Endothelial cell of umbilical vein (primary cell): ENCODE data around the gene ARHGDIA.
A peak's percentile ranks its signal among the peaks of the same experiment; 100 is the strongest.

ENCODE experiments used
- EZH2 ChIP-seq: IDR thresholded peaks from 2 replicates; pipeline ENCODE4 v1.6.1; 2012; ENCODE audit warnings: borderline replicate concordance, low read depth, mild to moderate bottlenecking, moderate library complexity, low read length, inconsistent platforms; ENCODE audit not compliant: severe bottlenecking
- GATA2 ChIP-seq: IDR thresholded peaks from 2 replicates; pipeline ENCODE4 v1.7.0; 2011; ENCODE audit warnings: low read depth, mild to moderate bottlenecking, moderate library complexity, mixed read lengths, low read length; ENCODE audit not compliant: insufficient read length, insufficient read depth
- MYC ChIP-seq: IDR thresholded peaks from one replicate; pipeline ENCODE4 v1.6.1; 2011; ENCODE audit warnings: mild to moderate bottlenecking, low read depth, low read length
- POLR2A ChIP-seq: IDR thresholded peaks from 2 replicates; pipeline ENCODE4 v1.6.1; 2012; ENCODE audit warnings: low read depth, mild to moderate bottlenecking, control low read depth, low read length
- TF ChIP-seq, protein P1 (sequence below), 2 donors: IDR thresholded peaks; 1 replicate in 1 of 2; 2 replicates in 1 of 2; pipeline ENCODE4 v1.5.1; 2011; ENCODE audit warnings: low read length in 2 of 2, mild to moderate bottlenecking in 2 of 2, moderate library complexity in 2 of 2, control low read depth in 1 of 2, inconsistent platforms in 1 of 2, low read depth in 1 of 2; ENCODE audit not compliant: insufficient read depth in 1 of 2; ENCODE audit errors: extremely low read depth in 1 of 2
- TF ChIP-seq, protein P2 (sequence below): IDR thresholded peaks from 2 replicates; pipeline ENCODE4 v1.6.1; 2011; ENCODE audit not compliant: insufficient read depth, insufficient read length

DNA sequence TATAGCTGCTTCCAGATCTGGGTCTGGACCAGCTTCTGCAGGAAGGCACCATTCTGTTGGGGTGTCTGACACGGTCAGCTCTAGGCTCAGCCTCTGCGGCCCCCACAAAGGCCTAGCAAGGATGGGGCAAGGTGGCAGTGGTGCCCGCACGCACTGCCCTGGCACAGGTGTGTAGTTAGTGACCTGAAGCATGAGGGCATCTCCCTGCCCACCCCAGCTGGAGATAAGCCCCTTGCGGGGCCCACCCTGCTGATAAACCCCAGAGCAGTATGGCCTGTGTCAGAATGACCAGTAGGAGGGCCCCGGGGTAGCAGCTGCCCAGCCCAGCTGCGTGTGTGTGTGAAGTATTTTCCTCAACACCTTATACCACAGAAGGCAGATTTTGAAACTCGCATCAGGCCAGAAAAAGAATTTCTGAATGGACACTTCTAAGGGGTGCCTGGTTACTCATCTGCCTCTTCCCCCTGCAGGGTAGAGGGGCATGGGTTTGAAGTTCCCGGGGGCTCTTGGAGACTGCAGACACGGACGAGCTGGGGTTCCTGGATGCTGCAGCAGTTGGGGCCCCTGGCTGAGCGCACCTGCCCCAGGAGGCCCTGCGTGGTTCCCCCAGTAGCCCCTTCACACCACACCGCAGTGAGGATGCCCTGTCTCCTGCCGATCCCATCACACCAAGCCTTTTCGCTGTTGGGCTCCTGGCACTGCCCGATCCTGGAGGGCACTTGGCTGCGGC, 4.5 kb downstream of the ARHGDIA start:
- TF ChIP-seq, protein P1, sequence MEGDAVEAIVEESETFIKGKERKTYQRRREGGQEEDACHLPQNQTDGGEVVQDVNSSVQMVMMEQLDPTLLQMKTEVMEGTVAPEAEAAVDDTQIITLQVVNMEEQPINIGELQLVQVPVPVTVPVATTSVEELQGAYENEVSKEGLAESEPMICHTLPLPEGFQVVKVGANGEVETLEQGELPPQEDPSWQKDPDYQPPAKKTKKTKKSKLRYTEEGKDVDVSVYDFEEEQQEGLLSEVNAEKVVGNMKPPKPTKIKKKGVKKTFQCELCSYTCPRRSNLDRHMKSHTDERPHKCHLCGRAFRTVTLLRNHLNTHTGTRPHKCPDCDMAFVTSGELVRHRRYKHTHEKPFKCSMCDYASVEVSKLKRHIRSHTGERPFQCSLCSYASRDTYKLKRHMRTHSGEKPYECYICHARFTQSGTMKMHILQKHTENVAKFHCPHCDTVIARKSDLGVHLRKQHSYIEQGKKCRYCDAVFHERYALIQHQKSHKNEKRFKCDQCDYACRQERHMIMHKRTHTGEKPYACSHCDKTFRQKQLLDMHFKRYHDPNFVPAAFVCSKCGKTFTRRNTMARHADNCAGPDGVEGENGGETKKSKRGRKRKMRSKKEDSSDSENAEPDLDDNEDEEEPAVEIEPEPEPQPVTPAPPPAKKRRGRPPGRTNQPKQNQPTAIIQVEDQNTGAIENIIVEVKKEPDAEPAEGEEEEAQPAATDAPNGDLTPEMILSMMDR (IDR thresholded peaks at IDR 0.05; ENCODE audit: extremely low read depth in 1 of 2, insufficient read depth in 1 of 2, low read depth in 1 of 2, low read length in 2 of 2) = no peak
- peak; percentile 75 for TF ChIP-seq POLR2A
- no peak for TF ChIP-seq GATA2
- no peak for TF ChIP-seq MYC
- TF ChIP-seq, protein P2, sequence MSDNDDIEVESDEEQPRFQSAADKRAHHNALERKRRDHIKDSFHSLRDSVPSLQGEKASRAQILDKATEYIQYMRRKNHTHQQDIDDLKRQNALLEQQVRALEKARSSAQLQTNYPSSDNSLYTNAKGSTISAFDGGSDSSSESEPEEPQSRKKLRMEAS = no peak
- no peak for TF ChIP-seq EZH2
